Measurements from ENCODE around the gene SPRY1.

Gene SPRY1

DNA sequence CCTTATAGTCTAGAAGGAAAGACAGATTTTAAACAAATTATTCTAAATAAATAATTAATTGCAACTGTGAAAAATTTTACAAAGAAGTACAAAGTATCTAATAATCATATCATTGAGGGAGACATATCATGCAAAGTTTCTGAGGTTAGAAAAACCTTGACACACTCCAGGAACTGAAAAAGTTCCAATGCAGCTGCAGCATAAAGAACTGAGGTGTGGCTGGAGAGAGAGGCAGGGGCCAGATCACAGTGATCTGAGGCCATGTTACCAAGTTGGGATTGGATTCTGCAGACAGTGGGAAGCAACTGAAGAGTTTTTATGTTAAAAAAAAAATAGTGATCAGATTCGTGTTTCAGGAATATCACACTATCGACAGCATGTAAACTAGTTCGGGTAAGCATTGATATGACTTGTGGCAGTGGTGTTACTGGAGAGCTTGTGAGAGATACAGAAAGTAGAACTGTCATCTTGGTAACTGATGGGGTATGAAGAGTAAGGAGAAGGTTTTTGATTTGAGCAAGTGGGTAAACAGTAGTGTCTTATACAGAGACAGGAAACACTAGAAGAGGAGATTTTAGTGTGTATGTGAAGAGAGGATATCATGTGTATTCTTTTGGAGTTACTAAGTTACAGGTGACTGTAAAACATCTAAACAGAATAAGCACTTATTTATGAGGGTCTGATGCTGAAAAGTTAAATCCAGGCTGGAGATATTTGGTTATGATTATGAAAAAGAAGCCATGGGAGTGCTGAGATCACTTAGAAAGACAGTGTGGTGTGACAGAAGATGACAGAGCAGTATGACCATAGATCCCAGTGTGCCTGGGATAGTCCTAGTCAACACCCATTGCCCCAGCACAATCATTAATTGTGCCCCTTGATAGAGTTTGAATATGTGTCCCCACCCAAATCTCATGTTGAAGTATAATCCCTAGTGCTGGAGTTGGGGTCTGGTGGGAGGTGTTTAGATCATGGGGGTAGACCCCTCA, 15.6 kb upstream of the SPRY1 start:
- Histone ChIP-seq H3K4me3 (ENCODE audit: low read depth in 1 of 2, low read length in 2 of 2) (no peak overlapping the region), H3K27me3 (ENCODE audit: control insufficient read depth in 1 of 2, insufficient read depth in 2 of 2, low read length in 2 of 2) (no peaks in the 10 kb centered on the region), H3K4me1 (ENCODE audit: insufficient read depth, low read length) (no peaks in the 10 kb centered on the region), H3K9ac (ENCODE audit: low read length) (no peak overlapping the region), H3K27ac (ENCODE audit: low read depth, low read length) (no peak overlapping the region), H3K9me3 (ENCODE audit: low read length) (no peaks in the 10 kb centered on the region), H3K36me3 (ENCODE audit: insufficient read depth, low read length) (no peaks in the 10 kb centered on the region)

DNA sequence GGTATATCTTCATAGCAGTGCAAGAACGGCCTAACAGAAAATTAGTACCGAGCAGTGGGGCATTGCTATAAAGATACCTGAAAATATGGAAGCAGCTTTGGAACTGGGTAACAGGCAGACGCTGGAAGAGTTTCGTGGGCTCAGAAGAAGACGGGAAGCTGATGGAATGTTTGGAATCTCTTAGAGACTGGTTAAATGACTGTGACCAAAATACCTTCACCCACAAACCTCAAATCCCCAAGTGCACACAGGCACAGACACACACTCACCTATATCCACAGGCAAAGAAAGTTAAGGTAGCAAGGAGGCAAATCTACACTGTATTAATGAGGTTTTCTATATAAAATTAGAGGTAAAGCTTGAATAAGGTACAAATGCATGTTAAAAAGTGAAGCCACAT, 14.6 kb upstream of the SPRY1 start:
- H3K27me3 ChIP-seq (ENCODE audit: control insufficient read depth in 1 of 2, insufficient read depth in 2 of 2, low read length in 2 of 2) = no peaks in the 10 kb centered on the region
- H3K36me3 ChIP-seq (ENCODE audit: insufficient read depth, low read length) = no peaks in the 10 kb centered on the region
- no peaks in the 10 kb centered on the region for H3K9me3 ChIP-seq (ENCODE audit: low read length)
- no peak overlapping the region for H3K27ac ChIP-seq (ENCODE audit: low read depth, low read length)
- H3K4me1 ChIP-seq (ENCODE audit: insufficient read depth, low read length) = no peaks in the 10 kb centered on the region
- H3K4me3 ChIP-seq (ENCODE audit: low read depth in 1 of 2, low read length in 2 of 2) = no peak overlapping the region
- H3K9ac ChIP-seq (ENCODE audit: low read length) = no peak overlapping the region

DNA sequence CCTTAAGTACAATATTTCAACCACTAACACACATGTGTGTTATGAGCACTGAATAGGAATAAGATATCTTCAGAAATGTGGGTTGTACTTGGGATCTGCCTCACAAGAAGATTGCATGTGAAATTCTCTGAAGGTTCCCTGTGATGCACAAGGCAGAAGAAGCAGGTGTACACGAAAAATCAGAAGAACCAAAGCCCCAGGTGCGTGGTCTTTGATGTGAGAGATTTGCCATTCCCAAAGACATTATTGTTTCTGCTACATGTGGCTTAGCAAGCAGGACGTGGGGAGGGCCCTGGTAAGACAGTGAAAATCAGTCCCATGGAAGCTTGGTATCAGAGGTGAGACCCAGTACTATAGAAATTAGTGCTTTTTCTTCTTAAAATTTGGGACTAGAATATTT, 13.0 kb upstream of the SPRY1 start:
- no peak overlapping the region for H3K4me3 ChIP-seq (ENCODE audit: low read depth in 1 of 2, low read length in 2 of 2)
- no peaks in the 10 kb centered on the region for H3K36me3 ChIP-seq (ENCODE audit: insufficient read depth, low read length)
- no peak overlapping the region for H3K9ac ChIP-seq (ENCODE audit: low read length)
- no peaks in the 10 kb centered on the region for H3K27me3 ChIP-seq (ENCODE audit: control insufficient read depth in 1 of 2, insufficient read depth in 2 of 2, low read length in 2 of 2)
- no peak overlapping the region for H3K27ac ChIP-seq (ENCODE audit: low read depth, low read length)
- no peaks in the 10 kb centered on the region for H3K4me1 ChIP-seq (ENCODE audit: insufficient read depth, low read length)
- H3K9me3 ChIP-seq (ENCODE audit: low read length) = no peaks in the 10 kb centered on the region

DNA sequence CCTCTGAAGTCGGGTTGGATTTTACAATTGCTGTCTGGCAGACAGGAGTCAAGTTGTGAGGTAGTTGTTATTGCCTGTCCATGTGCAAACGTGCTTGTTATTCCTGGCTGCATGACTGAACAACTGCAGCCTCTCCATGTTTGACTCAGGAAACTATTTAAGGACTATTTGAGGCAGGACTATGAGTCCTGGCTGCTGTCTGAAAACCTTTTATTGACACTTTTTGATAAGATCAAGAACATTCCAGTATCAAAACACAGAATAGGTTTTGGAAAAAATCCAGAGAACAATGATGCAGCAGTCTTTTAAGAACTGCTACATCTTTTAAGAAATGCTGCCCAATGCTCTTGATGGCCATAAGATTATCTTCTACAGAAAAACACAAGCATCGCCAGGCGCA, 10.0 kb upstream of the SPRY1 start:
- Histone ChIP-seq H3K9me3 (ENCODE audit: low read length) (no peaks in the 10 kb centered on the region), H3K27ac (ENCODE audit: low read depth, low read length) (no peak overlapping the region), H3K36me3 (ENCODE audit: insufficient read depth, low read length) (no peaks in the 10 kb centered on the region), H3K4me3 (ENCODE audit: low read depth in 1 of 2, low read length in 2 of 2) (no peak overlapping the region), H3K27me3 (ENCODE audit: control insufficient read depth in 1 of 2, insufficient read depth in 2 of 2, low read length in 2 of 2) (no peaks in the 10 kb centered on the region), H3K4me1 (ENCODE audit: insufficient read depth, low read length) (no peaks in the 10 kb centered on the region), H3K9ac (ENCODE audit: low read length) (no peak overlapping the region)

DNA sequence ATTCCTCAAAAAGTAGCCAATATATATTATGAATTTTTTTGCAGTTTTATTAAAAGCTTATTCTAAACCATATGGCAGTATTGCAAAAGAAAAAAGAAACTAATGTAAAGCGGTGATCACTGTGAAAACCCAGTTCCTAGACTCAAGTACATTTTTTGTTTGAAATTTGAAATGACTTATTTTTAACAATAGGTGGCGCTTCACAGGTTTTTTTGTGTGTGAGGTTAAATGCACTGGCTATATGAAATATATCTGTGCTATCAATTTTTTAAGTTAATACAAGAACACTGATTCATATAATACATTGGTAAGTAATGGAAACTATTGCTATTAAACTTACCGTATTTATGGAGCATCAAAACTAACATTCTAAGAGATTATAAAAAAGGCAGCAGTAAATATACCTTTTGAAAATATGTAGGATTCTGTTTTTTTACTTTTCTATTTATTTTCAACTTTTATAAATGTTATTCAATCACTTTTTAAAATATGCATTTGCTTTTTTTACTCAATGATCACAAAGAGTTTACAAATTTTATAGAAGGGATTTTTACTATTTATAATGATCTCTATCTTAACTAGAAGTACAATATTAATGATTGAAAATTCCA, 5.6 kb upstream of the SPRY1 start:
- H3K27me3 ChIP-seq (ENCODE audit: control insufficient read depth in 1 of 2, insufficient read depth in 2 of 2, low read length in 2 of 2) = no peaks in the 10 kb centered on the region
- no peaks in the 10 kb centered on the region for H3K9me3 ChIP-seq (ENCODE audit: low read length)
- H3K4me1 ChIP-seq (ENCODE audit: insufficient read depth, low read length) = no peaks in the 10 kb centered on the region
- H3K9ac ChIP-seq (ENCODE audit: low read length) = no peak overlapping the region
- no peak overlapping the region for H3K4me3 ChIP-seq (ENCODE audit: low read depth in 1 of 2, low read length in 2 of 2)
- no peaks in the 10 kb centered on the region for H3K36me3 ChIP-seq (ENCODE audit: insufficient read depth, low read length)
- H3K27ac ChIP-seq (ENCODE audit: low read depth, low read length) = no peak overlapping the region

DNA sequence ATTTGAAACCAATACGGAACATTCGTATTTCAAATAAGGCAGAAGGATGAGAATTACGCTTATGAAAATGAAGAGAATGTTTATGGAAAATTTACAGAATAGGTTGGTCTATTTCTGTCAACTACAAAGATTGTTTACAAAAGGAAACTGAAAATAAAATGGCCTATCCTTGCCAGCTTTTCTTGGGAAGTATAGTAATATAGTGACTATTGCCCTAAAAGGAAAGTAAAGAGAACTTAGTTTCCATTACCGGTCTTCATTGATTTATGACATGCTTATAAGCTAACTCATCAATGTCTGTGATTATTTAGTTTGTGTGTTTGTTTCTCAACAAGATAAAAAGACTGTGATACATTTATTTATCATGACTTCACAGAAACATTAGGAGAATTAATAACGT, 2.9 kb upstream of the SPRY1 start:
- H3K36me3 ChIP-seq (ENCODE audit: insufficient read depth, low read length) = no peaks in the 10 kb centered on the region
- H3K27me3 ChIP-seq (ENCODE audit: control insufficient read depth in 1 of 2, insufficient read depth in 2 of 2, low read length in 2 of 2) = no peaks in the 10 kb centered on the region
- H3K4me3 ChIP-seq (ENCODE audit: low read depth in 1 of 2, low read length in 2 of 2) = no peak overlapping the region
- H3K9me3 ChIP-seq (ENCODE audit: low read length) = no peaks in the 10 kb centered on the region
- H3K4me1 ChIP-seq (ENCODE audit: insufficient read depth, low read length) = no peaks in the 10 kb centered on the region
- H3K9ac ChIP-seq (ENCODE audit: low read length) = no peak overlapping the region
- H3K27ac ChIP-seq (ENCODE audit: low read depth, low read length) = no peak overlapping the region

DNA sequence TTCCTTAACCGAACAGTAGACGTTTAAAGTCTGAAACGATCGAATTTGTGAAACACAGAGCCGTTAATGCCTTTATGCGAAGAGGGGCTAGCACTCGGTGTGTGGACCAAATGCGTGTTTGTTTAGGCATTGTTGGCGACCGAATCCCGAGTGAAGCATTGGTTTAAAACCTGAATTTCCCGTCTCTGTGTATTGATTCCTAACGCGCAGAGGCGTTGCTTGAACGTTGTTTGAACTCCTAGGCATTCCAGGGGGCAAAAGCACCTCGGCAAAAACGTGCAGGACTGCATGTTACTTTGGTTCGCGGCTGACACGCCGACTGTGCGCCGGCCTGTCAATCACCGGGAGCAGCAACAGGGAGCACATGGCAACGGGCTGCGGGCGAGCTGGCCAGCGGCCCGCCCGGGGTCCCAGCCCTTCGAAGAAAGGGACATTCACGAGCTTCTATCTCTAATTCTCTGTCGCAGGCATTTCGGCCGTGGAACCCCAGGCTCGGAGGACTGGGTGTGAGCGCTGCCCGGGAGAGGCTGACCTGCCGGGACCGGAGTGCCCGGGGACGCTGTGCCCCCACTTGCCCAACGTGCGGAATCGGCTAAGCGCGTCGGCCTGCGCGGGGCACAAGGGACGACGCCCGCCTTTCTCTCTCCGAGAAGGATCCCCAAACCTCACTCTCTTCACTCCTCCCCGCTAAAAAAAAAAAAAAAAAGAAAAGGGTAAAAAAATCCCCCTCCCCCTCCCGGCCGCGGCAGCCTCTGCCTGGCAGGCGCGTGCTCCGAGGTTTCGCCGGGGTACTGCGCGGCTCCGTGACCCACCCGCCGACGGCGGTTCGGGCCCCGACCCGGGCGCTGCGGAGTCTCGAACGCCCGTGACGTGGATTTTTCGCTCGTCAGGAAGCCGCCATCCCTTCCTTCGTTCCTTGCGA, 810 bp downstream of the SPRY1 start:
- Histone ChIP-seq H3K4me3 (ENCODE audit: low read depth in 1 of 2, low read length in 2 of 2) (peak overlapping the region; percentile 92 to 99), H3K27me3 (ENCODE audit: control insufficient read depth in 1 of 2, insufficient read depth in 2 of 2, low read length in 2 of 2) (no peaks in the 10 kb centered on the region), H3K36me3 (ENCODE audit: insufficient read depth, low read length) (peaks cover 10% of the 10 kb centered on the region), H3K9ac (ENCODE audit: low read length) (peak overlapping the region; percentile 79), H3K4me1 (ENCODE audit: insufficient read depth, low read length) (no peaks in the 10 kb centered on the region), H3K27ac (ENCODE audit: low read depth, low read length) (peak overlapping the region; percentile 85), H3K9me3 (ENCODE audit: low read length) (no peaks in the 10 kb centered on the region)

DNA sequence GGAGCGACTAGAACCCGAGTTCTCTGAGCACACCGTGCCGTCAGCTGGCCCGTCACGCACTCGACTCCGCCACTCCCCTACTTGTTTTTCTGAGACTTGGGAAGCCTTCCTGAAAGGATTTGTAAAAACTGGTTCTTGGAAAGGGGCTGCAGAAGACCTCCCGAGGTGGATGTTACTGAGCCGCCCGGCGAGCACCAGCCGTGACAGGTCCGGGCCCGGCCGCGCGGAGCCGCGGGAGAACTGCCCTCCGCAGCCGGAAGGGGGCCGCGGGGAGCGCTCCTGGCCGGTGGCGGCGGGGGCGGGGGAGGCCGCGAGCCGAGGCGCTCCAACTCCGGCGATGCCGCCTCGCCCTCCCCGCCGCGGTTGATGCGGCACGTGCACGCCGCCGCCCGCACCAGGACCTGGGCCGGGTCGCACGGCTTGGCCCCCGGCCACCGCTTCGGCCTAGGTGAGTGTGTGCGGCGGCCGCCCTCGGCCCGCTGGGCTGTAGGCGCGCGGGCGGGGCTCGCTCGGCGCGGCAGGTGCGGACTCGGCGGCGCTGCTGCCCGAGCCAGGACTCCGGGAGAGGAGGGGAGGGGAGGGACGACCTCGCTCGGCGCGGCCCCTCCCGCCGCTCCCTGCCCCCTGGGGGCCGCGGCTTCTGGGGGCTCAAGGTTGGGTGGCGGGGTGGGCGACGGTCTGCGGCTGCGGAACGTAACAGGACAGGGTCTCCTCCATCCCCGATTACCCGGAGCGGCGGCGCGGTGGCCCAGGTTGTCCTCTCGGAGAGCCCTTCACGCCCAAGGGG, 1.7 kb downstream of the SPRY1 start:
- Histone ChIP-seq H3K27ac (ENCODE audit: low read depth, low read length) (peak overlapping the region; percentile 85), H3K27me3 (ENCODE audit: control insufficient read depth in 1 of 2, insufficient read depth in 2 of 2, low read length in 2 of 2) (no peaks in the 10 kb centered on the region), H3K36me3 (ENCODE audit: insufficient read depth, low read length) (peaks cover 19% of the 10 kb centered on the region), H3K9me3 (ENCODE audit: low read length) (no peaks in the 10 kb centered on the region), H3K4me3 (ENCODE audit: low read depth in 1 of 2, low read length in 2 of 2) (peak overlapping the region; percentile 92 to 99), H3K4me1 (ENCODE audit: insufficient read depth, low read length) (peaks cover 4% of the 10 kb centered on the region), H3K9ac (ENCODE audit: low read length) (peak overlapping the region; percentile 79)

DNA sequence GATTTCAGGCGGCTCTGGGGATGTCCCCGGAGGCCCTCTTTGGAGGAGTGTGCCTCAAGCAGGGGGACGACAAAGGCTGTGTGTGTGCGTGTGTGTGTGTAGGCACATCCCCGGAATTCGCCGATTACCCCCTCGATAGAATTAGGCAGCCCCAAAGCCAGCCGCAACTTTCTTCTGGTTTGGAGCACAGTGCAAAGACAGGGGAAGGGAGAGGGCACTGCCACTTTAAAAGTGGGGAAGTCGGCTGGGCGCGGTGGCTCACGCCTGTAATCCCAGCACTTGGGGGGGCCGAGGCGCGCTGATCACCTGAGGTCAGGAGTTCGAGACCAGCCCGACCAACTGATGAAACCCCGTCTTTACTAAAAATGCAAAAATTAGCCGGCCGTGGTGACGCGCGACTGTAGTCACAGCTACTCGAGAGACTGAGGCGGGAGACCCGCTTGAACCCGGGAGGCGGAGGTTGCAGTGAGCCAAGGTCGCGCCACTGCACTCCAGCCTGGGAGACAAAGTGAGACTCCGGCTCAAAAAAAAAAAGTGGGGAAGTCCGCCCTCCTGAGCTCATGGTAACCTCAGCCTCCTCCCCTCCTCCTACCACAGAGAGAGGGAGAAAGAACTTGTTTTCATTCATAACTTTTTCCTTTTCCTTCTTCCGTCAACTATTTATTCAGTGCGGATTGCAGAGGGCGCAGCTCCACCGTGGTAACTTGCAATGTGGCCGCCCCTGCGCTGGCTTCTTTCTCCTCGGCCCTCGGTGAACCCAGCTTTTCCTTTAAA, 2.4 kb downstream of the SPRY1 start:
- Histone ChIP-seq H3K27me3 (ENCODE audit: control insufficient read depth in 1 of 2, insufficient read depth in 2 of 2, low read length in 2 of 2) (no peaks in the 10 kb centered on the region), H3K4me3 (ENCODE audit: low read depth in 1 of 2, low read length in 2 of 2) (peak overlapping the region; percentile 92 to 99), H3K9ac (ENCODE audit: low read length) (peak overlapping the region; percentile 69), H3K27ac (ENCODE audit: low read depth, low read length) (peak overlapping the region; percentile 85), H3K4me1 (ENCODE audit: insufficient read depth, low read length) (peaks cover 5% of the 10 kb centered on the region), H3K36me3 (ENCODE audit: insufficient read depth, low read length) (peaks cover 19% of the 10 kb centered on the region), H3K9me3 (ENCODE audit: low read length) (no peaks in the 10 kb centered on the region)

DNA sequence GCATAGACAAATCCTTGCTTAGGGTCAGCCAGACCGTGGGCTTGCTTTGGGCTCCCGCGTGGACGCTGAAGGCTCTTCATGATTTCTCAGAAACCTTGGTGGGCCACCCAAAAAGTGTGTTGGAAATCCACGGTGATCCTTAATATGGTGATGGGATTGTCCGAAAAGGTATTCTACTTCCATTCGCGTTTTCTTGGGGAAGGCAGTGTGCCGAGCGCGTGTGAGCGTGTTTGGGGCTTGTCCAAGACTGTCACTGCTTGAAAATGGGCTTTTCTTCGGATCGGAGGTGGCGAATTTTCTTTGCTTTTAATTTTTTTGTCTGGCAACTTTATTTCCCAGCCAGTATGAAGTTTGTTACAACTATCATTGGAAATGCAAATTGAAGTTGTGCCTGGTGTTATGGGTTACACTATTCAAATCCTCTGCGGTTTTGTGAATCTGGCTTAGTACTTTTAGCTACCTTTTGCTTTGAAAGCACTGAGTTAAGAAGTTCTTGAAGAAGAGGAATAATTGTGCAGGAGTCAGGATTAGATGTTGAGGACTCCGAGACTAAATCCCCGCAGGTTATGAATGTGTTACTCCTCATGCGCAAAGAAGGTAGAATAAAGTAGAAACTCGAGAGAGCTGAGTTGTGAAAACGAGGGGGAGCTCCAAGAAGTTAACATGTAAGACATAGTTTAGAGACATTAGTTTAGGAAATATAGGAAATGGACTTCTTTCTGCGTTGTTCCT, 3.2 kb downstream of the SPRY1 start:
- no peaks in the 10 kb centered on the region for H3K27me3 ChIP-seq (ENCODE audit: control insufficient read depth in 1 of 2, insufficient read depth in 2 of 2, low read length in 2 of 2)
- peak overlapping the region; percentile 69 for H3K9ac ChIP-seq (ENCODE audit: low read length)
- H3K9me3 ChIP-seq (ENCODE audit: low read length) = no peaks in the 10 kb centered on the region
- H3K27ac ChIP-seq (ENCODE audit: low read depth, low read length) = peak overlapping the region; percentile 85
- H3K4me1 ChIP-seq (ENCODE audit: insufficient read depth, low read length) = peaks cover 5% of the 10 kb centered on the region
- peak overlapping the region; percentile 92 to 99 for H3K4me3 ChIP-seq (ENCODE audit: low read depth in 1 of 2, low read length in 2 of 2)
- peaks cover 19% of the 10 kb centered on the region for H3K36me3 ChIP-seq (ENCODE audit: insufficient read depth, low read length)

All from muscle layer of colon (tissue), 2 donors.